ENCODE results near the gene HSPA4. TPM values are rescaled to one million over a fixed set of nuclear protein-coding genes. Genes with fewer than 3 reads are reported as not detected.

HSPA4 gene
- total and polyA plus RNA-seq, 2 donors (not counting 3 experiments of a cell fraction or from before 2014, with no cell fraction given), result 11.2 to 161 TPM

DNA sequence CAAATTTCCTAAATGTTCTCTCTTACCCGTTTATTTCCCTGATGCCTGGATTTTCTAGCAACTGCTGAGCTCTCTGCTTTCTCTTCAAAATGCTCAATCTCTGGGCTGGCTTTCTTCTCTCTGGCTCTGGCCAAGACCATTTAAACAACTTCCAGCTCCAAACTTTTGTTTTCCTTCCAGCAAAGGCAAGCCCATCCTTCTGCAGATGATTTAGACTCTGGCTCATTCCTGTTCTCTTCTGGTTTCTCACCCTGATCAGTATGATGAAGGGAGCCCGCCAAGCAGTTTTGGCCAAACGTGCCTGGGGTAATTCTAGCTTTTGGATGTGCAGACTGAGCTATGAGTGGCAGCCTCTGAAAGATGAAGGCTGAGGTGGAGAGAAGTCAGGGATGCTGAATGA, 78.1 kb downstream of the HSPA4 start:
- no peak overlapping the region for H3K27ac ChIP-seq (ENCODE audit: insufficient read depth, low read depth, low read length)
- no peaks in the 10 kb centered on the region for H3K9me1 ChIP-seq (replicated peaks; ENCODE audit: control insufficient read depth, extremely low read depth, insufficient read depth, low read length)
- TF ChIP-seq JUN (IDR thresholded peaks at IDR 0.05; ENCODE audit: borderline replicate concordance, insufficient read depth, insufficient read length, low read depth), result no peak
- TF ChIP-seq GATA2 (IDR thresholded peaks at IDR 0.05; ENCODE audit: insufficient read depth, insufficient read length, low read depth, low read length), result no peak
- TF ChIP-seq, protein P1, sequence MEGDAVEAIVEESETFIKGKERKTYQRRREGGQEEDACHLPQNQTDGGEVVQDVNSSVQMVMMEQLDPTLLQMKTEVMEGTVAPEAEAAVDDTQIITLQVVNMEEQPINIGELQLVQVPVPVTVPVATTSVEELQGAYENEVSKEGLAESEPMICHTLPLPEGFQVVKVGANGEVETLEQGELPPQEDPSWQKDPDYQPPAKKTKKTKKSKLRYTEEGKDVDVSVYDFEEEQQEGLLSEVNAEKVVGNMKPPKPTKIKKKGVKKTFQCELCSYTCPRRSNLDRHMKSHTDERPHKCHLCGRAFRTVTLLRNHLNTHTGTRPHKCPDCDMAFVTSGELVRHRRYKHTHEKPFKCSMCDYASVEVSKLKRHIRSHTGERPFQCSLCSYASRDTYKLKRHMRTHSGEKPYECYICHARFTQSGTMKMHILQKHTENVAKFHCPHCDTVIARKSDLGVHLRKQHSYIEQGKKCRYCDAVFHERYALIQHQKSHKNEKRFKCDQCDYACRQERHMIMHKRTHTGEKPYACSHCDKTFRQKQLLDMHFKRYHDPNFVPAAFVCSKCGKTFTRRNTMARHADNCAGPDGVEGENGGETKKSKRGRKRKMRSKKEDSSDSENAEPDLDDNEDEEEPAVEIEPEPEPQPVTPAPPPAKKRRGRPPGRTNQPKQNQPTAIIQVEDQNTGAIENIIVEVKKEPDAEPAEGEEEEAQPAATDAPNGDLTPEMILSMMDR (IDR thresholded peaks at IDR 0.05; ENCODE audit: extremely low read depth in 1 of 2, insufficient read depth in 1 of 2, low read depth in 1 of 2, low read length in 2 of 2), result no peak
- no peak for TF ChIP-seq EZH2 (IDR thresholded peaks at IDR 0.05; ENCODE audit: borderline replicate concordance, low read depth, low read length, severe bottlenecking)
- TF ChIP-seq FOS (IDR thresholded peaks at IDR 0.05; ENCODE audit: borderline replicate concordance, insufficient read depth, low read length), result no peak
- TF ChIP-seq POLR2A (IDR thresholded peaks at IDR 0.05; ENCODE audit: low read depth, low read length), result no peak
- TF ChIP-seq POLR2AphosphoS5 (IDR thresholded peaks at IDR 0.05; ENCODE audit: insufficient read depth, low read depth, low read length), result no peak
- no peak for TF ChIP-seq MYC (IDR thresholded peaks at IDR 0.05; ENCODE audit: low read depth, low read length)
- TF ChIP-seq, protein P2, sequence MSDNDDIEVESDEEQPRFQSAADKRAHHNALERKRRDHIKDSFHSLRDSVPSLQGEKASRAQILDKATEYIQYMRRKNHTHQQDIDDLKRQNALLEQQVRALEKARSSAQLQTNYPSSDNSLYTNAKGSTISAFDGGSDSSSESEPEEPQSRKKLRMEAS (IDR thresholded peaks at IDR 0.05; ENCODE audit: insufficient read depth, insufficient read length), result no peak
- no peak overlapping the region for H3K9ac ChIP-seq (replicated peaks; ENCODE audit: extremely low read depth, insufficient read depth, low read length)
- H3K36me3 ChIP-seq (ENCODE audit: control insufficient read depth in 2 of 2, extremely low read depth in 1 of 2, insufficient read depth in 2 of 2, low read length in 2 of 2), result no peaks in the 10 kb centered on the region
- no peak for DNase-seq (ENCODE audit: low read depth, low spot score)
- no peaks in the 10 kb centered on the region for H3K79me2 ChIP-seq (ENCODE audit: control insufficient read depth, insufficient read depth, low read length)
- H3K4me3 ChIP-seq (replicated peaks in 1 of 3; ENCODE audit: insufficient read depth in 1 of 3, low read depth in 1 of 3, low read length in 3 of 3), result no peak overlapping the region
- ChIA-PET POLR2A (no interaction called here), CTCF (interaction anchor here (1.1 to 5.2 kb wide), 3 partner anchors 17 to 143 kb away, joined by 4 to 28 read pairs (median 4); no protein-coding TSS in a partner anchor)
- no peak overlapping the region for H2AFZ ChIP-seq (ENCODE audit: low read depth, low read length)
- H3K9me3 ChIP-seq (replicated peaks; ENCODE audit: control insufficient read depth, insufficient read depth, low read length), result no peaks in the 10 kb centered on the region
- intact Hi-C loops (cut with micrococcal nuclease), result no loop called here
- H3K4me2 ChIP-seq (ENCODE audit: insufficient read depth, low read length), result no peak overlapping the region
- peaks cover 0 to 6% of the 10 kb centered on the region in 2 experiments for H3K27me3 ChIP-seq (ENCODE audit: control insufficient read depth in 2 of 2, insufficient read depth in 2 of 2, low read length in 2 of 2)
- H4K20me1 ChIP-seq (replicated peaks; ENCODE audit: control insufficient read depth, extremely low read depth, insufficient read depth, low read length), result no peaks in the 10 kb centered on the region
- BruUV-seq (replicated peaks), result no TSS peak
- FAIRE-seq, result no peak
- dilution Hi-C loops (cut with MboI; ENCODE audit: extremely low pct_ligation_motif_present, low sequenced_read_pairs), result no loop called here
- peaks cover 5% of the 10 kb centered on the region for H3K4me1 ChIP-seq (ENCODE audit: control insufficient read depth, extremely low read depth, insufficient read depth, low read length)
